ENCODE measurements around the gene LACTBL1. TPM values are rescaled to one million over a fixed set of nuclear protein-coding genes. Genes with fewer than 3 reads are reported as not detected.

LACTBL1 gene
- total and polyA plus RNA-seq, 2 of the 8 experiments (the other 6 are each of a cell fraction or from before 2014, with no cell fraction given) = not detected

- Histone ChIP-seq H3K36me3 (ENCODE audit: control insufficient read depth in 2 of 4, insufficient read depth in 4 of 4, low read length in 3 of 4) (no peaks in the 10 kb centered on the region), H2BK5ac (ENCODE audit: low read depth, low read length) (no peak overlapping the region), H4K5ac (ENCODE audit: insufficient read length, low read depth, low read length) (no peak overlapping the region), H3K4ac (replicated peaks; ENCODE audit: insufficient read length, low read depth, low read length) (no peak overlapping the region), H2BK20ac (ENCODE audit: low read length) (no peak overlapping the region), H4K91ac (replicated peaks; ENCODE audit: insufficient read length, low read length) (no peak overlapping the region), H3K27me3 (replicated peaks in 1 of 4; ENCODE audit: control insufficient read depth in 3 of 4, extremely low read depth in 1 of 4, insufficient read depth in 3 of 4, low read length in 3 of 4) (no peaks in the 10 kb centered on the region; a peak in 1 of 7 replicates), H2BK12ac (ENCODE audit: low read depth, low read length) (no peak overlapping the region), H3K9ac (replicated peaks in 1 of 4; ENCODE audit: extremely low read depth in 1 of 4, low read depth in 3 of 4, low read length in 3 of 4) (no peak overlapping the region), H3K23me2 (ENCODE audit: low read depth, low read length) (no peaks in the 10 kb centered on the region), H3K23ac (ENCODE audit: insufficient read length) (no peak overlapping the region), H3K56ac (replicated peaks; ENCODE audit: insufficient read length, low read depth, low read length) (no peak overlapping the region), H4K8ac (ENCODE audit: extremely low read depth, insufficient read depth, low read length) (no peak overlapping the region), H3K4me3 (ENCODE audit: extremely low read depth in 1 of 4, insufficient read depth in 2 of 4, low read depth in 3 of 4, low read length in 4 of 4) (no peak overlapping the region), H3K14ac (ENCODE audit: insufficient read length) (no peak overlapping the region), H4K20me1 (replicated peaks in 1 of 2; ENCODE audit: control insufficient read depth in 1 of 2, insufficient read depth in 2 of 2, low read length in 2 of 2) (no peaks in the 10 kb centered on the region), H2BK15ac (ENCODE audit: low read length) (no peak overlapping the region), H2BK120ac (replicated peaks; ENCODE audit: low read depth, low read length) (no peak overlapping the region), H3K4me2 (ENCODE audit: insufficient read depth in 1 of 2, low read depth in 2 of 2, low read length in 2 of 2) (no peak overlapping the region), H3K27ac (ENCODE audit: low read depth, low read length) (no peak overlapping the region), H3K79me1 (ENCODE audit: low read depth, low read length) (no peaks in the 10 kb centered on the region), H3K79me2 (ENCODE audit: control insufficient read depth in 1 of 2, insufficient read depth in 2 of 2, low read length in 2 of 2) (no peaks in the 10 kb centered on the region), H3K18ac (ENCODE audit: extremely low read depth, low read length) (no peak overlapping the region), H2AK5ac (ENCODE audit: low read depth, low read length) (no peak overlapping the region), H2AFZ (ENCODE audit: low read length) (no peak overlapping the region), H3K4me1 (replicated peaks in 1 of 4; ENCODE audit: control insufficient read depth in 3 of 4, insufficient read depth in 4 of 4, low read length in 3 of 4) (peaks cover 0 to 3% (median 0%) of the 10 kb centered on the region in 4 experiments; a peak in 2 of 7 replicates), H3K9me3 (ENCODE audit: insufficient read depth in 2 of 2, low read depth in 1 of 2, low read length in 1 of 2) (no peaks in the 10 kb centered on the region)
- DNase-seq (ENCODE audit: low read depth in 1 of 2, low spot score in 2 of 2) (no peak), FAIRE-seq (no peak)
- TF ChIP-seq E2F6 (IDR thresholded peaks at IDR 0.05) (no peak), NRF1 (IDR thresholded peaks at IDR 0.05; ENCODE audit: low read depth, low read length) (no peak), BRCA1 (IDR thresholded peaks at IDR 0.05; ENCODE audit: low read depth, low read length) (no peak), RNF2 (IDR thresholded peaks at IDR 0.05; ENCODE audit: borderline replicate concordance, low read depth, low read length, missing control alignments, poor library complexity, severe bottlenecking) (no peak), EGR1 (IDR thresholded peaks at IDR 0.05; ENCODE audit: borderline replicate concordance, low read depth, low read length) (no peak), USF2 (IDR thresholded peaks at IDR 0.05; ENCODE audit: low read length) (no peak)
- WGBS, 2 experiments (ENCODE audit: extremely low coverage in 1 of 2, insufficient coverage in 1 of 2, insufficient read length in 1 of 2, insufficient replicate concordance in 2 of 2, low coverage in 1 of 2, low lambda C conversion rate in 2 of 2, missing lambda C conversion rate in 1 of 2) = 73% methylated on average over 1 of the region's 1 CpG; no CpG with 5 or more reads in 1 of the 2 experiments
- CTCF ChIA-PET (ENCODE audit: partially characterized antibody) = interaction anchor here (1.1 to 2.5 kb wide), 3 partner anchors 218 to 257 kb away, joined by 3 to 8 read pairs (median 5); no protein-coding TSS in a partner anchor
- POLR2A ChIA-PET (ENCODE audit: partially characterized antibody) = no interaction called here
Measured at GRCh38 chr1:22922640-22923039, 50.0 kb downstream of the LACTBL1 start.

Measured in H1 (cell line).